HG03196 (cell line): ENCODE results near the gene AGAP3.

Experiments
- ATAC-seq: cut with Tn5 transposase; IDR thresholded peaks from one replicate; pipeline ENCODE4 v1.9.1; 2021; ENCODE audit not compliant: unreplicated experiment

The AGAP3 gene

GRCh38 chr7:151107882-151108281 lies 21.6 kb downstream of the AGAP3 start:
- ATAC-seq = no peak

- no peak for ATAC-seq
Measured at GRCh38 chr7:151109094-151110048, 23.1 kb downstream of the AGAP3 start.

- no peak for ATAC-seq
Measured at GRCh38 chr7:151110236-151110940, 24.1 kb downstream of the AGAP3 start.

GRCh38 chr7:151110941-151111645 lies 24.8 kb downstream of the AGAP3 start:
- no peak for ATAC-seq

GRCh38 chr7:151113344-151114150 lies 27.3 kb downstream of the AGAP3 start:
- ATAC-seq = no peak

- no peak for ATAC-seq
Measured at GRCh38 chr7:151114151-151115090, 28.1 kb downstream of the AGAP3 start.

GRCh38 chr7:151115121-151115835 lies 29.0 kb downstream of the AGAP3 start:
- no peak for ATAC-seq

- no peak for ATAC-seq
Measured at GRCh38 chr7:151115836-151116418, 29.7 kb downstream of the AGAP3 start.

GRCh38 chr7:151116603-151117440 lies 30.5 kb downstream of the AGAP3 start:
- no peak for ATAC-seq

- ATAC-seq = no peak
Measured at GRCh38 chr7:151117565-151117964, 31.3 kb downstream of the AGAP3 start.

- ATAC-seq = no peak
Measured at GRCh38 chr7:151118108-151119054, 32.1 kb downstream of the AGAP3 start.

GRCh38 chr7:151119055-151119415 lies 32.8 kb downstream of the AGAP3 start:
- ATAC-seq = no peak

GRCh38 chr7:151119902-151120301 lies 33.6 kb downstream of the AGAP3 start:
- ATAC-seq = no peak

- ATAC-seq = no peak
Measured at GRCh38 chr7:151120896-151121295, 34.6 kb downstream of the AGAP3 start.

- ATAC-seq = no peak
Measured at GRCh38 chr7:151121380-151122170, 35.3 kb downstream of the AGAP3 start.

- ATAC-seq = no peak
Measured at GRCh38 chr7:151122276-151122675, 36.0 kb downstream of the AGAP3 start.
